GM21786 (cell line): ENCODE results near the gene LTB4R2.

Experiments used
- ATAC-seq: cut with Tn5 transposase; IDR thresholded peaks from one replicate; pipeline ENCODE4 v1.9.1; 2021; ENCODE audit not compliant: unreplicated experiment

The LTB4R2 gene

GRCh38 chr14:24298892-24299254 is 11.1 kb upstream of the LTB4R2 start:
- ATAC-seq, result no peak

- ATAC-seq, result peak; percentile 64
Observed at GRCh38 chr14:24299255-24300191, 10.4 kb upstream of the LTB4R2 start, which contains the start of the genes DHRS1 and NOP9. DHRS1 (minus strand) TSS chr14:24299780; CDS start chr14:24299106, 674 bp downstream. NOP9 (plus strand) TSS chr14:24299850; CDS start chr14:24299955, 105 bp downstream.

- ATAC-seq, result no peak
Observed at GRCh38 chr14:24300326-24300980, 9.5 kb upstream of the LTB4R2 start.

GRCh38 chr14:24304019-24304387 is 5.9 kb upstream of the LTB4R2 start:
- no peak for ATAC-seq

GRCh38 chr14:24307156-24307574 is 2.8 kb upstream of the LTB4R2 start:
- ATAC-seq, result no peak

GRCh38 chr14:24307575-24308341 is 2.2 kb upstream of the LTB4R2 start, which contains the start of gene CIDEB:
CIDEB (minus strand) TSS chr14:24307977; CDS start chr14:24307858, 119 bp downstream.
- no peak for ATAC-seq

GRCh38 chr14:24308342-24309124 is 1.4 kb upstream of the LTB4R2 start:
- no peak for ATAC-seq

GRCh38 chr14:24310265-24310645 is 315 bp downstream of the LTB4R2 start:
- ATAC-seq, result no peak

- peak; percentile 65 for ATAC-seq
Observed at GRCh38 chr14:24310646-24311604, 985 bp downstream of the LTB4R2 start, which contains the start of gene LTB4R. LTB4R (plus strand) TSS chr14:24311502; CDS start chr14:24315652, 4,150 bp downstream.

GRCh38 chr14:24311837-24312615 is 2.1 kb downstream of the LTB4R2 start:
- no peak for ATAC-seq

- no peak for ATAC-seq
Observed at GRCh38 chr14:24312736-24313507, 3.0 kb downstream of the LTB4R2 start.

- ATAC-seq, result no peak
Observed at GRCh38 chr14:24313913-24314312, 4.0 kb downstream of the LTB4R2 start.

GRCh38 chr14:24314377-24315193 is 4.6 kb downstream of the LTB4R2 start:
- ATAC-seq, result no peak

GRCh38 chr14:24315243-24315806 is 5.4 kb downstream of the LTB4R2 start:
- ATAC-seq, result no peak

GRCh38 chr14:24315807-24316596 is 6.1 kb downstream of the LTB4R2 start:
- ATAC-seq, result no peak

- ATAC-seq, result no peak
Observed at GRCh38 chr14:24316597-24316950, 6.6 kb downstream of the LTB4R2 start.
